Parathyroid adenoma (tissue), 2 donors: Measurements from ENCODE around the gene CLCA2.
A peak's percentile ranks its signal among the peaks of the same experiment; 100 is the strongest.

ENCODE experiments used
- H2AFZ ChIP-seq: fragments of 300-600 bp; sonication (generic); one replicate; pipeline ENCODE4 v1.7.0; 2017; ENCODE audit warnings: antibody characterized with exemption, mild to moderate bottlenecking
- H3K27ac ChIP-seq: fragments of 300-600 bp; sonication (generic); one replicate; pipeline ENCODE4 v1.7.0; 2017
- H3K27me3 ChIP-seq: fragments of 300-600 bp; sonication (generic); one replicate; pipeline ENCODE4 v1.7.0; 2017; ENCODE audit warnings: low read length; ENCODE audit not compliant: control insufficient read depth, insufficient read depth
- H3K36me3 ChIP-seq: fragments of 300-600 bp; sonication (generic); one replicate; pipeline ENCODE4 v1.7.0; 2017; ENCODE audit warnings: low read length; ENCODE audit not compliant: control insufficient read depth, insufficient read depth
- H3K4me1 ChIP-seq: fragments of 300-600 bp; sonication (generic); one replicate; pipeline ENCODE4 v1.7.0; 2017; ENCODE audit warnings: control low read depth
- H3K4me2 ChIP-seq: fragments of 300-600 bp; sonication (generic); one replicate; pipeline ENCODE4 v1.7.0; 2017; ENCODE audit warnings: low read length
- H3K4me3 ChIP-seq: fragments of 300-600 bp; sonication (generic); one replicate; pipeline ENCODE4 v1.7.0; 2017; ENCODE audit warnings: low read depth, low read length
- H3K79me2 ChIP-seq: fragments of 300-600 bp; sonication (generic); one replicate; pipeline ENCODE4 v1.7.0; 2017; ENCODE audit warnings: control low read depth
- H3K9ac ChIP-seq: fragments of 300-600 bp; sonication (generic); one replicate; pipeline ENCODE4 v1.7.0; 2017; ENCODE audit warnings: mild to moderate bottlenecking
- H3K9me3 ChIP-seq: fragments of 300-600 bp; sonication (generic); one replicate; pipeline ENCODE4 v1.7.0; 2017; ENCODE audit warnings: low read length; ENCODE audit not compliant: control insufficient read depth
- TF ChIP-seq, protein P1 (sequence below): fragments of 300-600 bp; sonication (generic); IDR thresholded peaks from one replicate; pipeline ENCODE4 v1.7.0; 2017; ENCODE audit warnings: antibody characterized with exemption, mild to moderate bottlenecking
- donor health status: primary hyperparathyroidism.

The CLCA2 gene

DNA sequence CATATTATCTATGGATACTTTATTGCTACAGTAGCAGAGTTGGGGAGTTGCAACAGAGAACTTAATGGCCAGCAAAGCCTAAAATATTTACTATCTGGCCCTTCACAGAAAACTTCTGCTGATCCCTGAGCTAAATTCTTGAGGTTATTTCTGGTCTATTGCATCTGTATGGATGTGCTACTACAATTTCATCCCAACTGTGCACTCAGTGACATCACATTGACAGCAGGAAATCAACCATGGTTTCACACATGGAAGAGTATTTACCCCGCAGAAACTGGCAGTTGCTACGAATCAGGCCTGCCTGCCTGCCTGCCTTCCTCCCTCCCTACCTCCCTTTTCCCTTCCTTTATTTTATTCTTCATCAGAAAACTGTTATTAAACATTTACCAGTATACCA, 12.1 kb downstream of the CLCA2 start:
- H3K4me1 ChIP-seq, result no peaks in the 10 kb centered on the region
- TF ChIP-seq, protein P1, sequence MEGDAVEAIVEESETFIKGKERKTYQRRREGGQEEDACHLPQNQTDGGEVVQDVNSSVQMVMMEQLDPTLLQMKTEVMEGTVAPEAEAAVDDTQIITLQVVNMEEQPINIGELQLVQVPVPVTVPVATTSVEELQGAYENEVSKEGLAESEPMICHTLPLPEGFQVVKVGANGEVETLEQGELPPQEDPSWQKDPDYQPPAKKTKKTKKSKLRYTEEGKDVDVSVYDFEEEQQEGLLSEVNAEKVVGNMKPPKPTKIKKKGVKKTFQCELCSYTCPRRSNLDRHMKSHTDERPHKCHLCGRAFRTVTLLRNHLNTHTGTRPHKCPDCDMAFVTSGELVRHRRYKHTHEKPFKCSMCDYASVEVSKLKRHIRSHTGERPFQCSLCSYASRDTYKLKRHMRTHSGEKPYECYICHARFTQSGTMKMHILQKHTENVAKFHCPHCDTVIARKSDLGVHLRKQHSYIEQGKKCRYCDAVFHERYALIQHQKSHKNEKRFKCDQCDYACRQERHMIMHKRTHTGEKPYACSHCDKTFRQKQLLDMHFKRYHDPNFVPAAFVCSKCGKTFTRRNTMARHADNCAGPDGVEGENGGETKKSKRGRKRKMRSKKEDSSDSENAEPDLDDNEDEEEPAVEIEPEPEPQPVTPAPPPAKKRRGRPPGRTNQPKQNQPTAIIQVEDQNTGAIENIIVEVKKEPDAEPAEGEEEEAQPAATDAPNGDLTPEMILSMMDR, result no peak
- no peak overlapping the region for H3K4me3 ChIP-seq
- peak overlapping the region; percentile 38 for H2AFZ ChIP-seq
- H3K27me3 ChIP-seq, result no peaks in the 10 kb centered on the region
- no peaks in the 10 kb centered on the region for H3K9me3 ChIP-seq
- H3K27ac ChIP-seq, result no peak overlapping the region
- no peak overlapping the region for H3K9ac ChIP-seq
- H3K36me3 ChIP-seq, result no peaks in the 10 kb centered on the region
- H3K4me2 ChIP-seq, result peak overlapping the region; percentile 18
- H3K79me2 ChIP-seq, result no peaks in the 10 kb centered on the region

- Histone ChIP-seq H3K9ac (no peak overlapping the region), H3K27me3 (no peaks in the 10 kb centered on the region), H3K4me1 (no peaks in the 10 kb centered on the region), H3K27ac (no peak overlapping the region), H3K36me3 (no peaks in the 10 kb centered on the region), H2AFZ (no peak overlapping the region), H3K4me3 (no peak overlapping the region), H3K9me3 (no peaks in the 10 kb centered on the region), H3K79me2 (no peaks in the 10 kb centered on the region), H3K4me2 (no peak overlapping the region)
- TF ChIP-seq, protein P1, result no peak
Measured at GRCh38 chr1:86441581-86441980, 17.6 kb downstream of the CLCA2 start.

DNA sequence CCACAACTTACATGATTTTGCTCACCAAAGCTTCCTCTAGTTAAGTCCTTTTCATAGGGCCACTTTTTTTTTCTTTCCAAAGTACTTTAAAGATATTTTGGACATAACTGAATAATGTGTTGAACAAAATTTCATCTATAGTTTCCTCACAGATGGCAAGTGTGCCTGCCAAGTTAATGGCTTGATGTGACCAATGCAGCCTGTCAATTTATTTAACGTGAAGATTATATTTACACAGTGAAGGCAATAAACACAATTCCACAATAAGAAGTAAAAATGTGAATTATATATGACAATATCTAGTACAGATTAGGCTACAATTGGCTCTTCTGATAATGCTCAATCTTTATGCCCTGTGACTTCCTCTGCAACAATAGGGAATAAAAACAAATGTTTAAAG, 18.0 kb downstream of the CLCA2 start:
- no peak overlapping the region for H3K9ac ChIP-seq
- H3K27me3 ChIP-seq, result no peaks in the 10 kb centered on the region
- H3K4me1 ChIP-seq, result no peaks in the 10 kb centered on the region
- H3K9me3 ChIP-seq, result no peaks in the 10 kb centered on the region
- no peak overlapping the region for H3K4me3 ChIP-seq
- no peak overlapping the region for H3K27ac ChIP-seq
- H3K79me2 ChIP-seq, result no peaks in the 10 kb centered on the region
- TF ChIP-seq, protein P1, result no peak
- H3K36me3 ChIP-seq, result no peaks in the 10 kb centered on the region
- H2AFZ ChIP-seq, result no peak overlapping the region
- no peak overlapping the region for H3K4me2 ChIP-seq

DNA sequence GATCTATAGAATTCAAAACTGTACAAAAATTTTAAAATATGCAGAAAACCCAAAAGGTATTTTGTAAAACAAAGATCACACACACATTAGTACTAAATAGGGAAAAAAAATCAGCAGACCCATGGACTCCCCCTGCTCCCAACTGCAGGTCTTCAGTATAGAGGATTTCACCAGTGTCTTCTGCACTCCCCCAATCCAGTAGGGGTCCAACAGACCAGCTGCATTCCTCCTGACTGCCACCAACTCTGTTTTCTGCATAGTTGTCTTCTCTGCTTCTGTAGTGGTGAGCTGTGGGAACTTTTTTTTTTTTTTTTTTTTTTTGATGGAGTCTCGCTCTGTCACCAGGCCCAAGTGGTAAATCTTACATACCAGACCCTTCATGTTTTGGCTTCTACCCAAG, 21.9 kb downstream of the CLCA2 start:
- Histone ChIP-seq H3K9ac (no peak overlapping the region), H3K79me2 (no peaks in the 10 kb centered on the region), H3K36me3 (no peaks in the 10 kb centered on the region), H3K27me3 (no peaks in the 10 kb centered on the region), H3K4me2 (no peak overlapping the region), H3K9me3 (no peaks in the 10 kb centered on the region), H2AFZ (no peak overlapping the region), H3K27ac (no peak overlapping the region), H3K4me3 (no peak overlapping the region), H3K4me1 (no peaks in the 10 kb centered on the region)
- TF ChIP-seq, protein P1, result no peak

DNA sequence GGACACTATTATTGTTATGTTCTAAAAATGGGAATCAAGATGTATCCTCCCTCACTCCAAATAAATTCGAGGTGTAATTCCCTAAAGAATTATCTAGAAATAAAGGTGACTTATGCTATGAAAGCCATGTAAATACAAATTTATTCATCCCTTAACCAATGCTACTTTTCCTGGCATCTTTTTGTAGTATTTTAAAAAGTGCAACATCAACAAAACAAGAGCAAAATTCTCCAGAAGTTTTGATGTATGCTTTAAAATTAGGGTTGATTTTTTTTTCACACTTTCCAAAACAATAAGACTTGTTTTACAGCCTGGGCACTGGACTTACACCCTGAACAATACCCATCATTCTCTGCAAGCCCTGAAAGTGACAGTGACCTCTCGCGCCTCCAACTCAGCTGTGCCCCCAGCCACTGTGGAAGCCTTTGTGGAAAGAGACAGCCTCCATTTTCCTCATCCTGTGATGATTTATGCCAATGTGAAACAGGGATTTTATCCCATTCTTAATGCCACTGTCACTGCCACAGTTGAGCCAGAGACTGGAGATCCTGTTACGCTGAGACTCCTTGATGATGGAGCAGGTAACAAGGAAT, 23.3 kb downstream of the CLCA2 start:
- no peaks in the 10 kb centered on the region for H3K27me3 ChIP-seq
- no peaks in the 10 kb centered on the region for H3K36me3 ChIP-seq
- H3K4me1 ChIP-seq, result no peaks in the 10 kb centered on the region
- no peak overlapping the region for H3K4me2 ChIP-seq
- H3K4me3 ChIP-seq, result no peak overlapping the region
- TF ChIP-seq, protein P1, result no peak
- H3K9ac ChIP-seq, result no peak overlapping the region
- no peak overlapping the region for H3K27ac ChIP-seq
- H2AFZ ChIP-seq, result no peak overlapping the region
- no peaks in the 10 kb centered on the region for H3K9me3 ChIP-seq
- H3K79me2 ChIP-seq, result no peaks in the 10 kb centered on the region
